ENCODE data around the gene ATAD1.

DNA sequence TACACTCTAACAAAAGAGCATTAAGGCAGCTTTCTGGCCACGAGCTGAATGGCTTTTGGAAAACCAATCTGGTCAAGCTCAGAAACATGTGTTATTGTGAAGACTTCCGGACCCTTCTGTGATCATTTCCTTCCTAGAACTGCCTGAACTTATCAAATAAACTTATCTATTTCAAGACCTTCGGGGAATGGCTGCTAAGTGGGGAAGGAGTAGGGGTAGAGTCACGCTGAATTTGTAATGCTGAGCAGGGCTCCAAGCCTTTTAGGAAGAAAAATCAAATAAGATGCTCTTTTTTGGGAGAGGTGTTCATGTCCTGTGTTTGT is 101.7 kb downstream of the ATAD1 start:
- TF ChIP-seq SMC3 (IDR thresholded peaks at IDR 0.05; ENCODE audit: borderline replicate concordance, low read length) (no peak), POLR2AphosphoS5 (IDR thresholded peaks at IDR 0.05; ENCODE audit: low read length) (no peak), TBL1XR1 (IDR thresholded peaks at IDR 0.05; ENCODE audit: low read depth, low read length) (no peak), RCOR1 (conservative IDR thresholded peaks at IDR 0.05; ENCODE audit: low read depth, low read length) (no peak), GABPA (IDR thresholded peaks at IDR 0.05; ENCODE audit: low read depth) (no peak), CHD2 (IDR thresholded peaks at IDR 0.05; ENCODE audit: borderline replicate concordance, low read depth, low read length) (no peak), EZH2 (IDR thresholded peaks at IDR 0.05; ENCODE audit: borderline replicate concordance, control insufficient read depth, low read depth, low read length) (no peak), EP300 (IDR thresholded peaks at IDR 0.05; ENCODE audit: borderline replicate concordance in 1 of 2, control insufficient read depth in 1 of 2, low read depth in 2 of 2, low read length in 2 of 2) (no peak)
- TF ChIP-seq, protein P1, sequence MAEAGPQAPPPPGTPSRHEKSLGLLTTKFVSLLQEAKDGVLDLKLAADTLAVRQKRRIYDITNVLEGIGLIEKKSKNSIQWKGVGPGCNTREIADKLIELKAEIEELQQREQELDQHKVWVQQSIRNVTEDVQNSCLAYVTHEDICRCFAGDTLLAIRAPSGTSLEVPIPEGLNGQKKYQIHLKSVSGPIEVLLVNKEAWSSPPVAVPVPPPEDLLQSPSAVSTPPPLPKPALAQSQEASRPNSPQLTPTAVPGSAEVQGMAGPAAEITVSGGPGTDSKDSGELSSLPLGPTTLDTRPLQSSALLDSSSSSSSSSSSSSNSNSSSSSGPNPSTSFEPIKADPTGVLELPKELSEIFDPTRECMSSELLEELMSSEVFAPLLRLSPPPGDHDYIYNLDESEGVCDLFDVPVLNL (IDR thresholded peaks at IDR 0.05; ENCODE audit: low read depth, low read length), result no peak
- TF ChIP-seq, protein P2, sequence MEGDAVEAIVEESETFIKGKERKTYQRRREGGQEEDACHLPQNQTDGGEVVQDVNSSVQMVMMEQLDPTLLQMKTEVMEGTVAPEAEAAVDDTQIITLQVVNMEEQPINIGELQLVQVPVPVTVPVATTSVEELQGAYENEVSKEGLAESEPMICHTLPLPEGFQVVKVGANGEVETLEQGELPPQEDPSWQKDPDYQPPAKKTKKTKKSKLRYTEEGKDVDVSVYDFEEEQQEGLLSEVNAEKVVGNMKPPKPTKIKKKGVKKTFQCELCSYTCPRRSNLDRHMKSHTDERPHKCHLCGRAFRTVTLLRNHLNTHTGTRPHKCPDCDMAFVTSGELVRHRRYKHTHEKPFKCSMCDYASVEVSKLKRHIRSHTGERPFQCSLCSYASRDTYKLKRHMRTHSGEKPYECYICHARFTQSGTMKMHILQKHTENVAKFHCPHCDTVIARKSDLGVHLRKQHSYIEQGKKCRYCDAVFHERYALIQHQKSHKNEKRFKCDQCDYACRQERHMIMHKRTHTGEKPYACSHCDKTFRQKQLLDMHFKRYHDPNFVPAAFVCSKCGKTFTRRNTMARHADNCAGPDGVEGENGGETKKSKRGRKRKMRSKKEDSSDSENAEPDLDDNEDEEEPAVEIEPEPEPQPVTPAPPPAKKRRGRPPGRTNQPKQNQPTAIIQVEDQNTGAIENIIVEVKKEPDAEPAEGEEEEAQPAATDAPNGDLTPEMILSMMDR (IDR thresholded peaks at IDR 0.05 in 2 of 3, conservative IDR thresholded peaks at IDR 0.05 in 1 of 3; ENCODE audit: control insufficient read depth in 2 of 3, extremely low read depth in 1 of 3, insufficient read depth in 1 of 3, low read depth in 3 of 3, low read length in 3 of 3), result no peak
- TF ChIP-seq, protein P3, sequence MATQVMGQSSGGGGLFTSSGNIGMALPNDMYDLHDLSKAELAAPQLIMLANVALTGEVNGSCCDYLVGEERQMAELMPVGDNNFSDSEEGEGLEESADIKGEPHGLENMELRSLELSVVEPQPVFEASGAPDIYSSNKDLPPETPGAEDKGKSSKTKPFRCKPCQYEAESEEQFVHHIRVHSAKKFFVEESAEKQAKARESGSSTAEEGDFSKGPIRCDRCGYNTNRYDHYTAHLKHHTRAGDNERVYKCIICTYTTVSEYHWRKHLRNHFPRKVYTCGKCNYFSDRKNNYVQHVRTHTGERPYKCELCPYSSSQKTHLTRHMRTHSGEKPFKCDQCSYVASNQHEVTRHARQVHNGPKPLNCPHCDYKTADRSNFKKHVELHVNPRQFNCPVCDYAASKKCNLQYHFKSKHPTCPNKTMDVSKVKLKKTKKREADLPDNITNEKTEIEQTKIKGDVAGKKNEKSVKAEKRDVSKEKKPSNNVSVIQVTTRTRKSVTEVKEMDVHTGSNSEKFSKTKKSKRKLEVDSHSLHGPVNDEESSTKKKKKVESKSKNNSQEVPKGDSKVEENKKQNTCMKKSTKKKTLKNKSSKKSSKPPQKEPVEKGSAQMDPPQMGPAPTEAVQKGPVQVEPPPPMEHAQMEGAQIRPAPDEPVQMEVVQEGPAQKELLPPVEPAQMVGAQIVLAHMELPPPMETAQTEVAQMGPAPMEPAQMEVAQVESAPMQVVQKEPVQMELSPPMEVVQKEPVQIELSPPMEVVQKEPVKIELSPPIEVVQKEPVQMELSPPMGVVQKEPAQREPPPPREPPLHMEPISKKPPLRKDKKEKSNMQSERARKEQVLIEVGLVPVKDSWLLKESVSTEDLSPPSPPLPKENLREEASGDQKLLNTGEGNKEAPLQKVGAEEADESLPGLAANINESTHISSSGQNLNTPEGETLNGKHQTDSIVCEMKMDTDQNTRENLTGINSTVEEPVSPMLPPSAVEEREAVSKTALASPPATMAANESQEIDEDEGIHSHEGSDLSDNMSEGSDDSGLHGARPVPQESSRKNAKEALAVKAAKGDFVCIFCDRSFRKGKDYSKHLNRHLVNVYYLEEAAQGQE (IDR thresholded peaks at IDR 0.05; ENCODE audit: low read depth, low read length), result no peak

All from GM12878 (cell line).